ENCODE results near the gene CFDP1. TPM values are rescaled to one million over a fixed set of nuclear protein-coding genes. Genes with fewer than 3 reads are reported as not detected.

Gene CFDP1
- total and polyA plus RNA-seq, 2 of the 13 experiments (the other 11 are each of a cell fraction or from before 2014, with no cell fraction given): 78.6 to 153 TPM

- TF ChIP-seq, protein P1, sequence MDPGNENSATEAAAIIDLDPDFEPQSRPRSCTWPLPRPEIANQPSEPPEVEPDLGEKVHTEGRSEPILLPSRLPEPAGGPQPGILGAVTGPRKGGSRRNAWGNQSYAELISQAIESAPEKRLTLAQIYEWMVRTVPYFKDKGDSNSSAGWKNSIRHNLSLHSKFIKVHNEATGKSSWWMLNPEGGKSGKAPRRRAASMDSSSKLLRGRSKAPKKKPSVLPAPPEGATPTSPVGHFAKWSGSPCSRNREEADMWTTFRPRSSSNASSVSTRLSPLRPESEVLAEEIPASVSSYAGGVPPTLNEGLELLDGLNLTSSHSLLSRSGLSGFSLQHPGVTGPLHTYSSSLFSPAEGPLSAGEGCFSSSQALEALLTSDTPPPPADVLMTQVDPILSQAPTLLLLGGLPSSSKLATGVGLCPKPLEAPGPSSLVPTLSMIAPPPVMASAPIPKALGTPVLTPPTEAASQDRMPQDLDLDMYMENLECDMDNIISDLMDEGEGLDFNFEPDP (CRISPR knock-in tag; conservative IDR thresholded peaks at IDR 0.05): no peak
- TF ChIP-seq FOXP1 (IDR thresholded peaks at IDR 0.05) (peak; percentile 95), FOXP1 (CRISPR knock-in tag; IDR thresholded peaks at IDR 0.05) (peak; percentile 100), TARDBP (CRISPR knock-in tag; IDR thresholded peaks at IDR 0.05) (peak; percentile 93), EZH2 (conservative IDR thresholded peaks at IDR 0.05; ENCODE audit: low read depth, low read length) (no peak), ZNF512B (CRISPR knock-in tag; IDR thresholded peaks at IDR 0.05; ENCODE audit: borderline replicate concordance) (peak; percentile 100), ATF1 (CRISPR knock-in tag; IDR thresholded peaks at IDR 0.05) (no peak; the same call in 1 of the 2 replicates), MLLT10 (CRISPR knock-in tag; IDR thresholded peaks at IDR 0.05) (no peak), MAX (IDR thresholded peaks at IDR 0.05) (peak; percentile 88), NR2C2 (CRISPR knock-in tag; IDR thresholded peaks at IDR 0.05; ENCODE audit: borderline replicate concordance) (peak; percentile 69), HOXA3 (CRISPR knock-in tag; IDR thresholded peaks at IDR 0.05) (peak; percentile 83; the same call in 1 of the 2 replicates), SAP130 (CRISPR knock-in tag; IDR thresholded peaks at IDR 0.05; ENCODE audit: low read depth) (peak; percentile 96), TCF7L2 (IDR thresholded peaks at IDR 0.05; ENCODE audit: low read depth, low read length) (no peak; the same call in 1 of the 2 replicates), KDM1A (CRISPR knock-in tag; IDR thresholded peaks at IDR 0.05) (peak; percentile 73), PHF21A (CRISPR knock-in tag; IDR thresholded peaks at IDR 0.05) (peak; percentile 96), HCFC1 (IDR thresholded peaks at IDR 0.05; ENCODE audit: low read depth, low read length) (no peak), SMAD1 (CRISPR knock-in tag; IDR thresholded peaks at IDR 0.05; ENCODE audit: borderline replicate concordance, low read depth) (no peak), NAIF1 (CRISPR knock-in tag; IDR thresholded peaks at IDR 0.05; ENCODE audit: borderline replicate concordance) (no peak), ZFP1 (CRISPR knock-in tag; IDR thresholded peaks at IDR 0.05) (peak; percentile 96)
- TF ChIP-seq, protein P2, sequence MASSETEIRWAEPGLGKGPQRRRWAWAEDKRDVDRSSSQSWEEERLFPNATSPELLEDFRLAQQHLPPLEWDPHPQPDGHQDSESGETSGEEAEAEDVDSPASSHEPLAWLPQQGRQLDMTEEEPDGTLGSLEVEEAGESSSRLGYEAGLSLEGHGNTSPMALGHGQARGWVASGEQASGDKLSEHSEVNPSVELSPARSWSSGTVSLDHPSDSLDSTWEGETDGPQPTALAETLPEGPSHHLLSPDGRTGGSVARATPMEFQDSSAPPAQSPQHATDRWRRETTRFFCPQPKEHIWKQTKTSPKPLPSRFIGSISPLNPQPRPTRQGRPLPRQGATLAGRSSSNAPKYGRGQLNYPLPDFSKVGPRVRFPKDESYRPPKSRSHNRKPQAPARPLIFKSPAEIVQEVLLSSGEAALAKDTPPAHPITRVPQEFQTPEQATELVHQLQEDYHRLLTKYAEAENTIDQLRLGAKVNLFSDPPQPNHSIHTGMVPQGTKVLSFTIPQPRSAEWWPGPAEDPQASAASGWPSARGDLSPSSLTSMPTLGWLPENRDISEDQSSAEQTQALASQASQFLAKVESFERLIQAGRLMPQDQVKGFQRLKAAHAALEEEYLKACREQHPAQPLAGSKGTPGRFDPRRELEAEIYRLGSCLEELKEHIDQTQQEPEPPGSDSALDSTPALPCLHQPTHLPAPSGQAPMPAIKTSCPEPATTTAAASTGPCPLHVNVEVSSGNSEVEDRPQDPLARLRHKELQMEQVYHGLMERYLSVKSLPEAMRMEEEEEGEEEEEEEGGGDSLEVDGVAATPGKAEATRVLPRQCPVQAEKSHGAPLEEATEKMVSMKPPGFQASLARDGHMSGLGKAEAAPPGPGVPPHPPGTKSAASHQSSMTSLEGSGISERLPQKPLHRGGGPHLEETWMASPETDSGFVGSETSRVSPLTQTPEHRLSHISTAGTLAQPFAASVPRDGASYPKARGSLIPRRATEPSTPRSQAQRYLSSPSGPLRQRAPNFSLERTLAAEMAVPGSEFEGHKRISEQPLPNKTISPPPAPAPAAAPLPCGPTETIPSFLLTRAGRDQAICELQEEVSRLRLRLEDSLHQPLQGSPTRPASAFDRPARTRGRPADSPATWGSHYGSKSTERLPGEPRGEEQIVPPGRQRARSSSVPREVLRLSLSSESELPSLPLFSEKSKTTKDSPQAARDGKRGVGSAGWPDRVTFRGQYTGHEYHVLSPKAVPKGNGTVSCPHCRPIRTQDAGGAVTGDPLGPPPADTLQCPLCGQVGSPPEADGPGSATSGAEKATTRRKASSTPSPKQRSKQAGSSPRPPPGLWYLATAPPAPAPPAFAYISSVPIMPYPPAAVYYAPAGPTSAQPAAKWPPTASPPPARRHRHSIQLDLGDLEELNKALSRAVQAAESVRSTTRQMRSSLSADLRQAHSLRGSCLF (CRISPR knock-in tag; IDR thresholded peaks at IDR 0.05; ENCODE audit: borderline replicate concordance): no peak
- TF ChIP-seq, protein P3, sequence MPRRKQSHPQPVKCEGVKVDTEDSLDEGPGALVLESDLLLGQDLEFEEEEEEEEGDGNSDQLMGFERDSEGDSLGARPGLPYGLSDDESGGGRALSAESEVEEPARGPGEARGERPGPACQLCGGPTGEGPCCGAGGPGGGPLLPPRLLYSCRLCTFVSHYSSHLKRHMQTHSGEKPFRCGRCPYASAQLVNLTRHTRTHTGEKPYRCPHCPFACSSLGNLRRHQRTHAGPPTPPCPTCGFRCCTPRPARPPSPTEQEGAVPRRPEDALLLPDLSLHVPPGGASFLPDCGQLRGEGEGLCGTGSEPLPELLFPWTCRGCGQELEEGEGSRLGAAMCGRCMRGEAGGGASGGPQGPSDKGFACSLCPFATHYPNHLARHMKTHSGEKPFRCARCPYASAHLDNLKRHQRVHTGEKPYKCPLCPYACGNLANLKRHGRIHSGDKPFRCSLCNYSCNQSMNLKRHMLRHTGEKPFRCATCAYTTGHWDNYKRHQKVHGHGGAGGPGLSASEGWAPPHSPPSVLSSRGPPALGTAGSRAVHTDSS (CRISPR knock-in tag; conservative IDR thresholded peaks at IDR 0.05): no peak
Observed at GRCh38 chr16:75305364-75306098, 127.8 kb downstream of the CFDP1 start (continued).

All from HepG2 (cell line).